H9 (cell line): ENCODE data around the gene TMTC2. TPM values are rescaled to one million over a fixed set of nuclear protein-coding genes. Genes with fewer than 3 reads are reported as not detected.

Source experiments
- DNase-seq: peaks from one replicate; pipeline ENCODE4 v3.0.0-alpha.2; 2017
- H2AFZ ChIP-seq: one replicate; pipeline ENCODE4 v1.6.1; 2013; ENCODE audit warnings: mild to moderate bottlenecking, low read length, control low read depth, moderate library complexity
- H2AK5ac ChIP-seq: 2 replicates; pipeline ENCODE4 v1.6.1; 2013; ENCODE audit warnings: low read length, control low read depth, mixed read lengths; ENCODE audit not compliant: insufficient read length
- H2BK120ac ChIP-seq: one replicate; pipeline ENCODE4 v1.6.1; 2013; ENCODE audit warnings: low read depth, mild to moderate bottlenecking, low read length, control low read depth, inconsistent platforms; ENCODE audit not compliant: poor library complexity, severe bottlenecking
- H2BK12ac ChIP-seq: 2 replicates; pipeline ENCODE4 v1.6.1; 2013; ENCODE audit warnings: low read length, control low read depth, mixed read lengths, low read depth; ENCODE audit not compliant: insufficient read length
- H2BK15ac ChIP-seq: 2 replicates; pipeline ENCODE4 v1.6.1; 2013; ENCODE audit warnings: low read depth, low read length, control low read depth
- H2BK20ac ChIP-seq: one replicate; pipeline ENCODE4 v1.6.1; 2013; ENCODE audit warnings: low read depth, mild to moderate bottlenecking, low read length, control low read depth, inconsistent platforms; ENCODE audit not compliant: poor library complexity, severe bottlenecking
- H2BK5ac ChIP-seq: 2 replicates; pipeline ENCODE4 v1.6.1; 2013; ENCODE audit warnings: low read length, control low read depth, mixed read lengths; ENCODE audit not compliant: insufficient read length
- H3K14ac ChIP-seq: 2 replicates; pipeline ENCODE4 v1.6.1; 2013; ENCODE audit warnings: low read length, control low read depth; ENCODE audit not compliant: insufficient read depth
- H3K18ac ChIP-seq: 2 replicates; pipeline ENCODE4 v1.6.1; 2013; ENCODE audit warnings: low read depth, mild to moderate bottlenecking, mixed read lengths, low read length, control low read depth; ENCODE audit not compliant: insufficient read length
- H3K23ac ChIP-seq: 2 replicates; pipeline ENCODE4 v1.6.1; 2013; ENCODE audit warnings: low read length, control low read depth, mixed read lengths, low read depth; ENCODE audit not compliant: insufficient read length
- H3K23me2 ChIP-seq: 2 replicates; pipeline ENCODE4 v1.6.1; 2013; ENCODE audit warnings: low read depth, mild to moderate bottlenecking, mixed read lengths, low read length, control low read depth; ENCODE audit not compliant: insufficient read length, poor library complexity, severe bottlenecking
- H3K27ac ChIP-seq: 2 replicates; pipeline ENCODE4 v1.5.1; 2013; ENCODE audit warnings: low read length, control low read depth, mixed read lengths, low read depth; ENCODE audit not compliant: insufficient read length
- H3K27me3 ChIP-seq: 2 replicates; pipeline ENCODE4 v1.6.1; 2013; ENCODE audit warnings: low read length, control low read depth, inconsistent platforms; ENCODE audit not compliant: insufficient read depth
- H3K4ac ChIP-seq: 2 replicates; pipeline ENCODE4 v1.6.1; 2013; ENCODE audit warnings: low read depth, mild to moderate bottlenecking, control low read depth, inconsistent platforms, low read length, moderate library complexity
- H3K4me1 ChIP-seq: 2 replicates; pipeline ENCODE4 v1.6.1; 2013; ENCODE audit warnings: low read length, control low read depth, inconsistent platforms; ENCODE audit not compliant: insufficient read depth
- H3K4me2 ChIP-seq: 2 replicates; pipeline ENCODE4 v1.6.1; 2013; ENCODE audit warnings: low read length, control low read depth, mixed read lengths; ENCODE audit not compliant: insufficient read length, insufficient read depth
- H3K56ac ChIP-seq: 2 replicates; pipeline ENCODE4 v1.6.1; 2013; ENCODE audit warnings: low read depth, mild to moderate bottlenecking, mixed read lengths, low read length, control low read depth; ENCODE audit not compliant: insufficient read length
- H3K79me1 ChIP-seq: 2 replicates; pipeline ENCODE4 v1.6.1; 2013; ENCODE audit warnings: low read depth, mild to moderate bottlenecking, moderate library complexity, low read length, control low read depth, inconsistent platforms; ENCODE audit not compliant: insufficient read depth, poor library complexity, severe bottlenecking
- H3K79me2 ChIP-seq: 2 replicates; pipeline ENCODE4 v1.6.1; 2013; ENCODE audit warnings: low read length, control low read depth, inconsistent platforms; ENCODE audit not compliant: insufficient read depth
- H3K9ac ChIP-seq: 2 replicates; pipeline ENCODE4 v1.6.1; 2013; ENCODE audit warnings: low read length, control low read depth, mixed read lengths; ENCODE audit not compliant: insufficient read length; ENCODE audit errors: extremely low read depth
- H3K9me3 ChIP-seq: one replicate; pipeline ENCODE4 v1.6.1; 2013; ENCODE audit warnings: low read depth, low read length, inconsistent platforms; ENCODE audit not compliant: control insufficient read depth
- H3T11ph ChIP-seq: one replicate; pipeline ENCODE4 v1.6.1; 2013; ENCODE audit warnings: mild to moderate bottlenecking, low read length, control low read depth, inconsistent platforms
- H4K20me1 ChIP-seq: one replicate; pipeline ENCODE4 v1.6.1; 2013; ENCODE audit not compliant: control insufficient read depth, insufficient read length, insufficient read depth
- H4K5ac ChIP-seq: 2 replicates; pipeline ENCODE4 v1.6.1; 2013; ENCODE audit warnings: low read depth, mild to moderate bottlenecking, mixed read lengths, low read length, control low read depth; ENCODE audit not compliant: insufficient read length
- H4K8ac ChIP-seq: replicated peaks from 2 replicates; pipeline ENCODE4 v1.6.1; 2013; ENCODE audit warnings: low read length, control low read depth, mixed read lengths, low read depth; ENCODE audit not compliant: insufficient read length
- H4K91ac ChIP-seq: 2 replicates; pipeline ENCODE4 v1.6.1; 2013; ENCODE audit warnings: low read depth, mild to moderate bottlenecking, moderate library complexity, mixed read lengths, low read length, control low read depth; ENCODE audit not compliant: insufficient read length
- H3K27ac Mint-ChIP-seq, 3 experiments: 2 replicates in 2 of 3; 3 replicates in 1 of 3; pipeline ENCODE4 v1.8.0; 2020 to 2021; ENCODE audit warnings: mixed read lengths in 3 of 3, mild to moderate bottlenecking in 1 of 3, moderate library complexity in 1 of 3
- H3K27me3 Mint-ChIP-seq: 2 replicates; pipeline ENCODE4 v1.8.0; 2021; ENCODE audit warnings: low read depth, mild to moderate bottlenecking, moderate library complexity, mixed read lengths
- H3K36me3 Mint-ChIP-seq, 3 experiments: 2 replicates in 2 of 3; 3 replicates in 1 of 3; pipeline ENCODE4 v1.8.0; 2020 to 2021; ENCODE audit warnings: low read depth in 3 of 3, mixed read lengths in 3 of 3; ENCODE audit not compliant: insufficient read depth in 1 of 3
- H3K4me1 Mint-ChIP-seq, 2 experiments: 2 replicates each; pipeline ENCODE4 v1.8.0; 2020; ENCODE audit warnings: mixed read lengths in 2 of 2
- H3K4me3 Mint-ChIP-seq, 2 experiments: 2 replicates in 1 of 2; 3 replicates in 1 of 2; pipeline ENCODE4 v1.8.0; 2020 to 2021; ENCODE audit warnings: mild to moderate bottlenecking in 2 of 2, mixed read lengths in 2 of 2, moderate library complexity in 1 of 2
- H3K9me3 Mint-ChIP-seq, 2 experiments: 2 replicates in 1 of 2; 3 replicates in 1 of 2; pipeline ENCODE4 v1.8.0; 2020; ENCODE audit warnings: mild to moderate bottlenecking in 2 of 2, mixed read lengths in 2 of 2, moderate library complexity in 1 of 2
- WGBS: extraction: QIAGEN DNeasy Blood & Tissue Kit; methylation state at CpG from one replicate; pipeline ENCODE4 v1.1.7; 2013; ENCODE audit warnings: missing lambda C conversion rate, low lambda C conversion rate, mixed read lengths; ENCODE audit not compliant: insufficient read length; ENCODE audit errors: extremely low coverage; 5-methylcytosine and 5-hydroxymethylcytosine counted together
- total RNA-seq: library from RNA; stranded (reverse); gene quantifications from 2 replicates; pipeline ENCODE4 v1.2.1, GENCODE V29; 2021
- TF ChIP-seq, protein P1 (sequence below): fragments of 200-600 bp; sonication (generic); conservative IDR thresholded peaks from 3 replicates; pipeline ENCODE4 v1.8.0; 2021; ENCODE audit warnings: antibody characterized with exemption, mild to moderate bottlenecking

Gene TMTC2
- total RNA-seq, 1 experiment from 2014 or later, result 3.1 TPM

- no peak overlapping the region for H3K4me2 ChIP-seq
- no peaks in the 10 kb centered on the region for H4K20me1 ChIP-seq
- H3K4me1 ChIP-seq, result no peaks in the 10 kb centered on the region
- no peak overlapping the region for H2BK5ac ChIP-seq
- Mint-ChIP-seq H3K27ac (peak overlapping the region in 2 of 3 experiments; percentile 36 to 72; a peak in 2 of 7 replicates), H3K4me1 (peaks cover 22 to 23% of the 10 kb centered on the region in 2 experiments), H3K27me3 (no peaks in the 10 kb centered on the region), H3K4me3 (no peak overlapping the region), H3K9me3 (0 out of 5 replicates have a peak, but pooled peaks cover 0 to 2% of the 10 kb centered on the region in 2 experiments), H3K36me3 (peaks cover 0 to 2% (median 0%) of the 10 kb centered on the region in 3 experiments; a peak in 1 of 7 replicates)
- no peak overlapping the region for H2AFZ ChIP-seq
- no peak overlapping the region for H3K18ac ChIP-seq
- no CpG with 5 or more reads among the region's 15 CpGs for WGBS
- no peaks in the 10 kb centered on the region for H3K23me2 ChIP-seq
- no peak overlapping the region for H2BK20ac ChIP-seq
- no peak overlapping the region for H2BK120ac ChIP-seq
- H3K27me3 ChIP-seq, result no peaks in the 10 kb centered on the region
- no peak overlapping the region for H3K56ac ChIP-seq
- H4K5ac ChIP-seq, result no peak overlapping the region
- peak overlapping the region; percentile 43; the same call in 1 of the 2 replicates for H3K14ac ChIP-seq
- no peak overlapping the region for H2BK12ac ChIP-seq
- H3K9ac ChIP-seq, result no peak overlapping the region
- H4K8ac ChIP-seq, result no peak overlapping the region
- TF ChIP-seq, protein P1, sequence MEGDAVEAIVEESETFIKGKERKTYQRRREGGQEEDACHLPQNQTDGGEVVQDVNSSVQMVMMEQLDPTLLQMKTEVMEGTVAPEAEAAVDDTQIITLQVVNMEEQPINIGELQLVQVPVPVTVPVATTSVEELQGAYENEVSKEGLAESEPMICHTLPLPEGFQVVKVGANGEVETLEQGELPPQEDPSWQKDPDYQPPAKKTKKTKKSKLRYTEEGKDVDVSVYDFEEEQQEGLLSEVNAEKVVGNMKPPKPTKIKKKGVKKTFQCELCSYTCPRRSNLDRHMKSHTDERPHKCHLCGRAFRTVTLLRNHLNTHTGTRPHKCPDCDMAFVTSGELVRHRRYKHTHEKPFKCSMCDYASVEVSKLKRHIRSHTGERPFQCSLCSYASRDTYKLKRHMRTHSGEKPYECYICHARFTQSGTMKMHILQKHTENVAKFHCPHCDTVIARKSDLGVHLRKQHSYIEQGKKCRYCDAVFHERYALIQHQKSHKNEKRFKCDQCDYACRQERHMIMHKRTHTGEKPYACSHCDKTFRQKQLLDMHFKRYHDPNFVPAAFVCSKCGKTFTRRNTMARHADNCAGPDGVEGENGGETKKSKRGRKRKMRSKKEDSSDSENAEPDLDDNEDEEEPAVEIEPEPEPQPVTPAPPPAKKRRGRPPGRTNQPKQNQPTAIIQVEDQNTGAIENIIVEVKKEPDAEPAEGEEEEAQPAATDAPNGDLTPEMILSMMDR, result no peak
- H3T11ph ChIP-seq, result no peak overlapping the region
- no peak overlapping the region for H2BK15ac ChIP-seq
- H2AK5ac ChIP-seq, result no peak overlapping the region
- H3K79me1 ChIP-seq, result no peaks in the 10 kb centered on the region
- no peak overlapping the region for H3K23ac ChIP-seq
- H3K79me2 ChIP-seq, result no peaks in the 10 kb centered on the region
- H3K4ac ChIP-seq, result no peak overlapping the region
- H4K91ac ChIP-seq, result no peak overlapping the region
- no peak for DNase-seq
- no peaks in the 10 kb centered on the region for H3K9me3 ChIP-seq
- no peak overlapping the region for H3K27ac ChIP-seq
These were observed 435.4 kb downstream of the TMTC2 start for GRCh38 chr12:83121897-83122622.
